ENCODE results near the gene S100B. TPM values are rescaled to one million over a fixed set of nuclear protein-coding genes. Genes with fewer than 3 reads are reported as not detected.

Gene S100B
- total and polyA plus RNA-seq, 2 of the 13 experiments (the other 11 are each of a cell fraction or from before 2014, with no cell fraction given): not detected

DNA sequence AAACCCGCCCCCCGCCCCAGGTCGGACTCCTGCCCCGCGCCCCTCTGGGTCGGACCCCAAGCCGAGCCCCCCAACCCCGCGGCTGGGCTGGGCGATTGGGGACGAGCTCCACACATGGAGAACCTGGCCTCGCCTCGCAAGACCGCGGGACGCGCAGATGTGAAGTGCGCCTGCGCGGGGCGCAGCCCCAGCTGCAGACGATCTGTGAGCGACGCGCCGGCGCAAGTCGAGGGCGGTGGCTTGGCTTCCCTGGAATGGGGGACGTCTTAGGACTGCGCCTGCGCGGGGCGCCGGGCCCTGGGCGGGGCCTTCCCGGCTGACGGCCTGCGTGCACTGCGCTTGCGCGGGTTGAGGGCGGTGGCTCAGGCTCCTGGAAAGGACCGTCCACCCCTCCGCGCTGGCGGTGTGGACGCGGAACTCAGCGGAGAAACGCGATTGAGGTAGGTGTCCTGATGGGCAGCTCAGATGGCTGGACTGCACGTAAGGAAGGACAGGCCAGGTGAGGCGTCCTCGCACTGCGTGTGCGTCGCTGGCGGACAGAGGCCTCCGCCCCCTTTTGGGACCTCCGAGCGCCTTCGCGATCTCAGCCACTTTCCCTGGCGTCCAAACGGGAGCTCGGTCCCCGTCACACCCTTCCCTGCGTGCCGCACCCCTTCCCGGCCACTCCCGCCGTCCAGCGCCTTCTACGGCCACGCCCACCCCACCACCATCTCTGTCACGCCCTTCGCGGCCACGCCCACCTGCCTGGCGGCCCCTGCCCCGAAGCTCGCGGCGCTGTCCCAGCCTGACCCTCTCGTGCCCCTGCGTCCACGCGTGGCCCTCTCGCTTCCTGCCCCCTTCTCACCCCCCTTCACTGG is 30.7 kb upstream of the S100B start, which contains the start of gene PRMT2 (continued):
- peak; percentile 67; the same call in 1 of the 2 replicates for TF ChIP-seq ZBTB20 (CRISPR knock-in tag; IDR thresholded peaks at IDR 0.05; ENCODE audit: borderline replicate concordance, low read depth)
- TF ChIP-seq ZFAT (CRISPR knock-in tag; conservative IDR thresholded peaks at IDR 0.05): no peak
- TF ChIP-seq, protein P1, sequence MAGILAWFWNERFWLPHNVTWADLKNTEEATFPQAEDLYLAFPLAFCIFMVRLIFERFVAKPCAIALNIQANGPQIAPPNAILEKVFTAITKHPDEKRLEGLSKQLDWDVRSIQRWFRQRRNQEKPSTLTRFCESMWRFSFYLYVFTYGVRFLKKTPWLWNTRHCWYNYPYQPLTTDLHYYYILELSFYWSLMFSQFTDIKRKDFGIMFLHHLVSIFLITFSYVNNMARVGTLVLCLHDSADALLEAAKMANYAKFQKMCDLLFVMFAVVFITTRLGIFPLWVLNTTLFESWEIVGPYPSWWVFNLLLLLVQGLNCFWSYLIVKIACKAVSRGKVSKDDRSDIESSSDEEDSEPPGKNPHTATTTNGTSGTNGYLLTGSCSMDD (CRISPR knock-in tag; IDR thresholded peaks at IDR 0.05): no peak
- 0 out of 2 replicates have a peak, but pooled peaks have one; percentile 22 for TF ChIP-seq NCOA2 (CRISPR knock-in tag; IDR thresholded peaks at IDR 0.05)
- TF ChIP-seq, protein P2, sequence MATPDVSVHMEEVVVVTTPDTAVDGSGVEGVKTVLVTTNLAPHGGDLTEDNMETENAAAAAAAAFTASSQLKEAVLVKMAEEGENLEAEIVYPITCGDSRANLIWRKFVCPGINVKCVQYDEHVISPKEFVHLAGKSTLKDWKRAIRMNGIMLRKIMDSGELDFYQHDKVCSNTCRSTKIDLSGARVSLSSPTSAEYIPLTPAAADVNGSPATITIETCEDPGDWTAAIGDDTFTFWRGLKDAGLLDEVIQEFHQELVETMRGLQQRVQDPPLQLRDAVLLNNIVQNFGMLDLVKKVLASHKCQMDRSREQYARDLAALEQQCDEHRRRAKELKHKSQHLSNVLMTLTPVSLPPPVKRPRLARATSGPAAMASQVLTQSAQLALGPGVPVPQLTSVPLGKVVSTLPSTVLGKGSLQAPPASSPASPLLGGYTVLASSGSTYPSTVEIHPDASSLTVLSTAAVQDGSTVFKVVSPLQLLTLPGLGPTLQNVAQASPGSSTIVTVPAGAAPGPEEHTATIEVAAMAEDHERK (CRISPR knock-in tag; IDR thresholded peaks at IDR 0.05; ENCODE audit: low read depth): no peak
- TF ChIP-seq PAF1 (CRISPR knock-in tag; IDR thresholded peaks at IDR 0.05): no peak
- TF ChIP-seq POGZ (CRISPR knock-in tag; IDR thresholded peaks at IDR 0.05): peak; percentile 76; the same call in 1 of the 2 replicates
- peak; percentile 70 for TF ChIP-seq MIER3 (CRISPR knock-in tag; IDR thresholded peaks at IDR 0.05; ENCODE audit: borderline replicate concordance)
- TF ChIP-seq PHF5A (CRISPR knock-in tag; IDR thresholded peaks at IDR 0.05; ENCODE audit: low read depth, unreplicated experiment): no peak
- TF ChIP-seq ZMYM3 (CRISPR knock-in tag; IDR thresholded peaks at IDR 0.05): peak; percentile 39; the same call in 1 of the 2 replicates
- TF ChIP-seq ATF3 (CRISPR knock-in tag; IDR thresholded peaks at IDR 0.05): peak; percentile 26; the same call in 1 of the 2 replicates
- TF ChIP-seq MNT (IDR thresholded peaks at IDR 0.05): peak; percentile 41
- TF ChIP-seq, protein P3, sequence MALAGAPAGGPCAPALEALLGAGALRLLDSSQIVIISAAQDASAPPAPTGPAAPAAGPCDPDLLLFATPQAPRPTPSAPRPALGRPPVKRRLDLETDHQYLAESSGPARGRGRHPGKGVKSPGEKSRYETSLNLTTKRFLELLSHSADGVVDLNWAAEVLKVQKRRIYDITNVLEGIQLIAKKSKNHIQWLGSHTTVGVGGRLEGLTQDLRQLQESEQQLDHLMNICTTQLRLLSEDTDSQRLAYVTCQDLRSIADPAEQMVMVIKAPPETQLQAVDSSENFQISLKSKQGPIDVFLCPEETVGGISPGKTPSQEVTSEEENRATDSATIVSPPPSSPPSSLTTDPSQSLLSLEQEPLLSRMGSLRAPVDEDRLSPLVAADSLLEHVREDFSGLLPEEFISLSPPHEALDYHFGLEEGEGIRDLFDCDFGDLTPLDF (CRISPR knock-in tag; IDR thresholded peaks at IDR 0.05): no peak; the same call in 1 of the 2 replicates
- peak; percentile 62 for TF ChIP-seq RBM22 (optimal IDR thresholded peaks at IDR 0.05; ENCODE audit: low read length)
- no peak for TF ChIP-seq FOXA1 (IDR thresholded peaks at IDR 0.05)
- TF ChIP-seq FOXA1 (CRISPR knock-in tag; IDR thresholded peaks at IDR 0.05): no peak
- TF ChIP-seq EED (CRISPR knock-in tag; IDR thresholded peaks at IDR 0.05): no peak; the same call in 1 of the 2 replicates
- no peak for TF ChIP-seq ZMAT5 (CRISPR knock-in tag; IDR thresholded peaks at IDR 0.05; ENCODE audit: borderline replicate concordance, low read depth)
- TF ChIP-seq RXRA (CRISPR knock-in tag; IDR thresholded peaks at IDR 0.05): peak; percentile 80
- peak; percentile 75; the same call in 1 of the 2 replicates for TF ChIP-seq BRD4 (CRISPR knock-in tag; IDR thresholded peaks at IDR 0.05)
- TF ChIP-seq MED8 (CRISPR knock-in tag; IDR thresholded peaks at IDR 0.05; ENCODE audit: insufficient replicate concordance): peak; percentile 61
- no peak for TF ChIP-seq ZNF296 (CRISPR knock-in tag; conservative IDR thresholded peaks at IDR 0.05)
- no peak; the same call in 1 of the 2 replicates for TF ChIP-seq ZNF605 (CRISPR knock-in tag; IDR thresholded peaks at IDR 0.05)
- TF ChIP-seq AKAP8 (CRISPR knock-in tag; IDR thresholded peaks at IDR 0.05): peak; percentile 60; the same call in 1 of the 2 replicates
- no peak; the same call in 1 of the 2 replicates for TF ChIP-seq NFKBIZ (CRISPR knock-in tag; IDR thresholded peaks at IDR 0.05)

All from HepG2 (cell line).